RWPE2 (cell line): ENCODE measurements around the gene MYOF.

Source experiments
- ATAC-seq: fragments of 200-7000 bp; cut with Tn5 transposase; 3 replicates; pipeline ENCODE4 v1.9.1; 2021; ENCODE audit warnings: low read depth
- DNase-seq: peaks from one replicate; pipeline ENCODE4 v3.0.0-alpha.2; 2020; ENCODE audit warnings: low spot score
- H3K27ac ChIP-seq: fragments of 450-650 bp; 2 replicates; pipeline ENCODE4 v1.5.1; 2017; ENCODE audit warnings: mild to moderate bottlenecking; ENCODE audit not compliant: poor library complexity, severe bottlenecking
- H3K27me3 ChIP-seq: fragments of 250-450 bp; sonication (Bioruptor Pico); 2 replicates; pipeline ENCODE4 v1.5.1; 2021; ENCODE audit warnings: mild to moderate bottlenecking, moderate library complexity; ENCODE audit not compliant: insufficient read depth, poor library complexity, severe bottlenecking
- H3K36me3 ChIP-seq: fragments of 250-450 bp; sonication (Bioruptor Pico); 2 replicates; pipeline ENCODE4 v1.5.1; 2020; ENCODE audit warnings: low read depth, mild to moderate bottlenecking, moderate library complexity
- H3K4me1 ChIP-seq: fragments of 250-450 bp; sonication (Bioruptor Pico); 2 replicates; pipeline ENCODE4 v1.5.1; 2021; ENCODE audit warnings: mild to moderate bottlenecking, moderate library complexity; ENCODE audit not compliant: insufficient read depth, poor library complexity, severe bottlenecking
- H3K4me3 ChIP-seq: fragments of 250-450 bp; sonication (Bioruptor Pico); 2 replicates; pipeline ENCODE4 v1.5.1; 2021; ENCODE audit warnings: mild to moderate bottlenecking, moderate library complexity; ENCODE audit not compliant: severe bottlenecking
- H3K9me3 ChIP-seq: fragments of 250-450 bp; sonication (Bioruptor Pico); 2 replicates; pipeline ENCODE4 v1.5.1; 2021; ENCODE audit warnings: mild to moderate bottlenecking, moderate library complexity; ENCODE audit not compliant: severe bottlenecking
- CTCF ChIP-seq: fragments of 450-650 bp; IDR thresholded peaks from one replicate; pipeline ENCODE4 v1.5.1; 2017; ENCODE audit warnings: mild to moderate bottlenecking, moderate library complexity; ENCODE audit not compliant: poor library complexity, severe bottlenecking

The MYOF gene

DNA sequence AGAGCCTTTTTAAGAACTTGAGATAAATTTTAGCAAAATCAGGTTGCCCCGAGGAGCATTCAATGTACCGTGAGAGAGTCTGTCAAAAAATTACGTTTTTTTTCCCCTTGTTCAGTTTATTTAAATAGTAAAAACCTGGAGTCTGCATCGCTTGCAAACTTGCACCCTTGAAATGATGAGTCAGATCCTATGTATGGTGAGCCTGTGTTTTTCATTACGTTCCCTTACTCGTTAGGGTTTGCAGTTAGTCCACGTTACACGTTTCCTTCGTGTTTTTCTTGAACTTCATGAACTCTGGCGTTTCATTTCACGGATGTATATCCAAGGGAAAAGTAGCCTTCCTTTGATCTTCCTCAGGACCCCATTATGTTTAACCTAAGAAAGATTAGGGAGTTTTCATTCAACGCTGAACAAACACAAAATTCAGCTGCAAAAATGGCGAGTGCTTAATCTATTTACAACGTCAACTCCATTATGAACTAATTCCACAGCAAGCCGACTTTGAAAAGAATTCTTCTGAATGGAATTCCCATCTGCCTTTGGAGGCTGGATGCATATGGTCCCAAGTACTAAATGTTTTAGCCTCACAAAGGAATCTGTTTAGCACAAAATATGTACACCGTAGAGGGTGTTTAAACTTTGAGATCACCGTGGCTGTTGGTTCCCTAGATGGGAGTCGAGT is 182.4 kb downstream of the MYOF start:
- H3K4me3 ChIP-seq = no peak overlapping the region
- no peak for TF ChIP-seq CTCF
- H3K4me1 ChIP-seq = no peaks in the 10 kb centered on the region
- H3K36me3 ChIP-seq = no peaks in the 10 kb centered on the region
- ATAC-seq (no peak), DNase-seq (no peak)
- no peaks in the 10 kb centered on the region for H3K9me3 ChIP-seq
- H3K27ac ChIP-seq = no peak overlapping the region
- no peaks in the 10 kb centered on the region for H3K27me3 ChIP-seq

DNA sequence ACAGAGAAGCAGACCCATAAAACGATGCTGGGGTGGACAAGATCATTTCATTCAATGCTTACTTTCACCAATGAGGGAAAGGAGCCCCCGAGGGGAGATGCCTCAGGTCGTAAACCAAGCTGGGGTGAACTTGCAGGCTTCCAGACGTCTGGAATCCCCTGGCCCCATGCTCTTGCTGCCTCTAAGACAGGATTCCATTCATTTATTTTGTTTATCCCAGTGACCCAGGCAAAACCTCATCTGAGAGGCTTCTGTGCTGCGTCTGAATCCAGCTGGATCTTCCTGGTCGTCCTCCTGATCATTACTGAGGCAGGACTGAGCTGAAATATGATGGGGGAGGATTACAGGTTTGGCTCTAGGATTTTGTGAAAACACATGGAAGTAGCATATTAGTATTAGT is 182.9 kb downstream of the MYOF start:
- no peaks in the 10 kb centered on the region for H3K4me1 ChIP-seq
- no peaks in the 10 kb centered on the region for H3K36me3 ChIP-seq
- DNase-seq (no peak), ATAC-seq (no peak)
- TF ChIP-seq CTCF = no peak
- H3K27me3 ChIP-seq = no peaks in the 10 kb centered on the region
- no peaks in the 10 kb centered on the region for H3K9me3 ChIP-seq
- no peak overlapping the region for H3K4me3 ChIP-seq
- H3K27ac ChIP-seq = no peak overlapping the region

DNA sequence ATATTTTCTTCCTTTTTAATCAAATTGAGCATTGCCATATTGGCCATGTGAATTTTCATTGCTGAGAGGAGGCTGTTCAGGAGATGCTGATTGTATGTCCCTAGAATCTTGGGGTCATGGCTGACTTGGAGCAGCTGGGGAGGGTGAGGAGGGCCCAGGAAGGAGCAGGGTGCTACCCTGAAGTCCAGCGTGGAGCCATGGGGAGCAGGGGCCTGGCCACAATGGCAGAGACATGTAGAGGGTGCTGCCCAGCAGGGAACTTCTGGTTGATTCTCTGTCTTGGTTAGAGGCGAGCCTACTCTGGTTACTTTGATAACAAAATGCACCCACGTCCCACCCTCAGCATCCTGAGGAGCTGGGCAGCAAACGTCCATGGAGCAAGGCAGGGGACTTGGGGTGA is 186.0 kb downstream of the MYOF start:
- H3K9me3 ChIP-seq = no peaks in the 10 kb centered on the region
- H3K27me3 ChIP-seq = no peaks in the 10 kb centered on the region
- TF ChIP-seq CTCF = no peak
- ATAC-seq (no peak), DNase-seq (no peak)
- H3K4me1 ChIP-seq = no peaks in the 10 kb centered on the region
- H3K27ac ChIP-seq = no peak overlapping the region
- no peak overlapping the region for H3K4me3 ChIP-seq
- H3K36me3 ChIP-seq = no peaks in the 10 kb centered on the region

DNA sequence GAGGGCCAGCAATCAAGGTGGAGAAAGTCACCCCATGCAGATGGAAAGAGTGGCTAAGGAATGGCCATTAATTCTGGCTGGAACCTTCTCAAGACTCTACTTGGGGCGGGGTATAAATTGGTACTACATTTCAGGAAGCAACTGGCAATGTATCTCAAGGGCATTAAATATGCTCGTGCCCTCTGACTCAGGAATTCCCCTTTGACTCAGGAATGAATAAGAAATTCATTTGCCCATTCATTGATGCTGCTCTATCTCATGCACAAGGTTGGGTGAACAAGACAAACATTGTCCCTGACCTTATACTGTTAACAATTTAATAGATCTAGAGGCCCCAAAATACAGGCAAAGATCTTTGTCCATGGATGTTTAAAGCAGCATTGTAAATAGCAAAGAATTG is 188.1 kb downstream of the MYOF start:
- TF ChIP-seq CTCF = no peak
- DNase-seq = no peak
- Histone ChIP-seq H3K9me3 (no peaks in the 10 kb centered on the region), H3K4me3 (no peak overlapping the region), H3K27ac (no peak overlapping the region), H3K27me3 (no peaks in the 10 kb centered on the region), H3K36me3 (no peaks in the 10 kb centered on the region), H3K4me1 (no peaks in the 10 kb centered on the region)
- peak; percentile 57; the same call in 2 of the 3 replicates for ATAC-seq

GRCh38 chr10:93290661-93291354 is 191.3 kb downstream of the MYOF start:
- Histone ChIP-seq H3K4me3 (no peak overlapping the region), H3K27ac (no peak overlapping the region), H3K4me1 (peaks cover 4% of the 10 kb centered on the region), H3K36me3 (no peaks in the 10 kb centered on the region), H3K27me3 (no peaks in the 10 kb centered on the region), H3K9me3 (no peaks in the 10 kb centered on the region)
- ATAC-seq (no peak), DNase-seq (no peak)
- TF ChIP-seq CTCF = no peak
